ENCODE data around the gene IFT122. TPM values are rescaled to one million over a fixed set of nuclear protein-coding genes. Genes with fewer than 3 reads are reported as not detected.

IFT122 gene
- total RNA-seq, 1 experiment from 2014 or later = 30.0 TPM

GRCh38 chr3:129424185-129424841, 15.7 kb upstream of the IFT122 start:
- H3K27me3 ChIP-seq (replicated peaks; ENCODE audit: control insufficient read depth, insufficient read depth, low read length) = no peaks in the 10 kb centered on the region
- no peaks in the 10 kb centered on the region for H3K9me3 ChIP-seq
- ChIA-PET CTCF (interaction anchor here (1.6 kb wide), 1 partner anchor 41 kb away, joined by 4 read pairs; no protein-coding TSS in a partner anchor), POLR2A (no interaction called here)
- no TSS peak for BruUV-seq (replicated peaks)
- no peaks in the 10 kb centered on the region for H3K36me3 ChIP-seq (ENCODE audit: control insufficient read depth, insufficient read depth, low read length)
- H3K4me3 Mint-ChIP-seq (ENCODE audit: unreplicated experiment) = no peak overlapping the region
- no peak overlapping the region for H3K27ac Mint-ChIP-seq (ENCODE audit: unreplicated experiment)
- no peak for DNase-seq
- peaks cover 3% of the 10 kb centered on the region for H3K27me3 Mint-ChIP-seq (ENCODE audit: insufficient read depth, unreplicated experiment)
- 0 out of 2 replicates have a peak, but pooled peaks cover 3% of the 10 kb centered on the region for H3K4me1 ChIP-seq
- intact Hi-C loops (cut with micrococcal nuclease; ENCODE audit: unreplicated experiment) = loop anchor here (5.0 kb wide), 1 partner anchor 42 kb away; no protein-coding TSS in a partner anchor
- H3K9me3 Mint-ChIP-seq (ENCODE audit: unreplicated experiment) = no peaks in the 10 kb centered on the region
- H3K4me3 ChIP-seq (ENCODE audit: low read depth, low read length) = no peak overlapping the region
- peaks cover 23% of the 10 kb centered on the region for H3K4me1 Mint-ChIP-seq (ENCODE audit: low read depth, unreplicated experiment)
- TF ChIP-seq CTCF (IDR thresholded peaks at IDR 0.05; ENCODE audit: insufficient read depth in 1 of 2, low read depth in 1 of 2, low read length in 1 of 2, severe bottlenecking in 1 of 2, unreplicated experiment in 1 of 2) = no peak
- H3K36me3 Mint-ChIP-seq (ENCODE audit: insufficient read depth, unreplicated experiment) = peaks cover 4% of the 10 kb centered on the region

- H3K27me3 Mint-ChIP-seq (ENCODE audit: insufficient read depth, unreplicated experiment) = peaks cover 3% of the 10 kb centered on the region
- no peak for DNase-seq
- no peak overlapping the region for H3K4me3 ChIP-seq (ENCODE audit: low read depth, low read length)
- H3K36me3 ChIP-seq (ENCODE audit: control insufficient read depth, insufficient read depth, low read length) = no peaks in the 10 kb centered on the region
- H3K9me3 Mint-ChIP-seq (ENCODE audit: unreplicated experiment) = no peaks in the 10 kb centered on the region
- CTCF ChIA-PET = no interaction called here
- H3K4me1 ChIP-seq = 0 out of 2 replicates have a peak, but pooled peaks cover 3% of the 10 kb centered on the region
- H3K27ac Mint-ChIP-seq (ENCODE audit: unreplicated experiment) = no peak overlapping the region
- no TSS peak for BruUV-seq (replicated peaks)
- intact Hi-C loops (cut with micrococcal nuclease; ENCODE audit: unreplicated experiment) = no loop called here
- POLR2A ChIA-PET = interaction anchor here (0.6 kb wide), 1 partner anchor 99 kb away, joined by 4 read pairs; no protein-coding TSS in a partner anchor
- peaks cover 23% of the 10 kb centered on the region for H3K4me1 Mint-ChIP-seq (ENCODE audit: low read depth, unreplicated experiment)
- no peaks in the 10 kb centered on the region for H3K27me3 ChIP-seq (replicated peaks; ENCODE audit: control insufficient read depth, insufficient read depth, low read length)
- no peak overlapping the region for H3K4me3 Mint-ChIP-seq (ENCODE audit: unreplicated experiment)
- H3K36me3 Mint-ChIP-seq (ENCODE audit: insufficient read depth, unreplicated experiment) = peaks cover 12% of the 10 kb centered on the region
- TF ChIP-seq CTCF (IDR thresholded peaks at IDR 0.05; ENCODE audit: insufficient read depth in 1 of 2, low read depth in 1 of 2, low read length in 1 of 2, severe bottlenecking in 1 of 2, unreplicated experiment in 1 of 2) = no peak
- H3K9me3 ChIP-seq = no peaks in the 10 kb centered on the region
These were observed 14.8 kb upstream of the IFT122 start for GRCh38 chr3:129425213-129425612.

GRCh38 chr3:129425619-129426018, 14.4 kb upstream of the IFT122 start:
- Histone ChIP-seq H3K4me1 (0 out of 2 replicates have a peak, but pooled peaks cover 3% of the 10 kb centered on the region), H3K9me3 (no peaks in the 10 kb centered on the region), H3K4me3 (ENCODE audit: low read depth, low read length) (no peak overlapping the region), H3K27me3 (replicated peaks; ENCODE audit: control insufficient read depth, insufficient read depth, low read length) (no peaks in the 10 kb centered on the region), H3K36me3 (ENCODE audit: control insufficient read depth, insufficient read depth, low read length) (no peaks in the 10 kb centered on the region)
- ChIA-PET CTCF (interaction anchor here (0.6 kb wide), 1 partner anchor 9 kb away, joined by 3 read pairs; no protein-coding TSS in a partner anchor), POLR2A (interaction anchor here (0.6 kb wide), 1 partner anchor 100 kb away, joined by 4 read pairs; no protein-coding TSS in a partner anchor)
- intact Hi-C loops (cut with micrococcal nuclease; ENCODE audit: unreplicated experiment) = no loop called here
- H3K27me3 Mint-ChIP-seq (ENCODE audit: insufficient read depth, unreplicated experiment) = peaks cover 3% of the 10 kb centered on the region
- no peaks in the 10 kb centered on the region for H3K9me3 Mint-ChIP-seq (ENCODE audit: unreplicated experiment)
- DNase-seq = no peak
- H3K4me1 Mint-ChIP-seq (ENCODE audit: low read depth, unreplicated experiment) = peaks cover 23% of the 10 kb centered on the region
- peaks cover 16% of the 10 kb centered on the region for H3K36me3 Mint-ChIP-seq (ENCODE audit: insufficient read depth, unreplicated experiment)
- TF ChIP-seq CTCF (IDR thresholded peaks at IDR 0.05; ENCODE audit: insufficient read depth in 1 of 2, low read depth in 1 of 2, low read length in 1 of 2, severe bottlenecking in 1 of 2, unreplicated experiment in 1 of 2) = no peak
- H3K27ac Mint-ChIP-seq (ENCODE audit: unreplicated experiment) = no peak overlapping the region
- no TSS peak for BruUV-seq (replicated peaks)
- no peak overlapping the region for H3K4me3 Mint-ChIP-seq (ENCODE audit: unreplicated experiment)
